Lower lobe of right lung (tissue), 2 donors: ENCODE data around the gene REG3A. TPM values are rescaled to one million over a fixed set of nuclear protein-coding genes. Genes with fewer than 3 reads are reported as not detected.

Experiments
- ATAC-seq, 2 donors: fragments of 200-7000 bp; cut with Tn5 transposase; one replicate each; pipeline ENCODE4 v1.9.1; 2020 to 2022; ENCODE audit warnings: mild to moderate bottlenecking in 2 of 2, moderate library complexity in 2 of 2
- DNase-seq: peaks from one replicate; pipeline ENCODE4 v3.0.0-alpha.2; 2020
- H3K27ac ChIP-seq: fragments of 200-600 bp; one replicate; pipeline ENCODE4 v1.8.0; 2022
- H3K27me3 ChIP-seq: fragments of 200-600 bp; one replicate; pipeline ENCODE4 v1.8.0; 2022; ENCODE audit warnings: low read depth
- H3K36me3 ChIP-seq: fragments of 200-600 bp; one replicate; pipeline ENCODE4 v1.8.0; 2022; ENCODE audit warnings: mild to moderate bottlenecking
- H3K4me1 ChIP-seq: fragments of 200-600 bp; one replicate; pipeline ENCODE4 v1.8.0; 2022
- H3K4me3 ChIP-seq: fragments of 200-600 bp; one replicate; pipeline ENCODE4 v1.8.0; 2022; ENCODE audit warnings: mild to moderate bottlenecking
- H3K9me3 ChIP-seq: fragments of 200-600 bp; one replicate; pipeline ENCODE4 v1.8.0; 2022
- intact Hi-C: fragments of 100-400 bp; cut with DNase I; formaldehyde crosslinking; loops from one replicate; pipeline ENCODE4 v1.11.0; 2022
- total RNA-seq: library from RNA; stranded (reverse); fragmentation: NEBNext Ultra II Directional; extraction: Animal tissue kit (Norgen Biotek cat#: 25700); gene quantifications from one replicate; pipeline ENCODE4 v1.2.1, GENCODE V29; 2021
- TF ChIP-seq, protein P1 (sequence below): fragments of 200-600 bp; IDR thresholded peaks from one replicate; pipeline ENCODE4 v1.8.0; 2022; ENCODE audit warnings: antibody characterized with exemption, mild to moderate bottlenecking
- donor health status: DM: no; HTN: yes; CAD: no; lungs with severe emphysema.

REG3A gene
- total RNA-seq, 1 donor from 2014 or later = not detected

- ATAC-seq (no peak), DNase-seq (no peak)
- Histone ChIP-seq H3K9me3 (no peaks in the 10 kb centered on the region), H3K4me3 (no peak overlapping the region), H3K27me3 (no peaks in the 10 kb centered on the region), H3K4me1 (no peaks in the 10 kb centered on the region), H3K36me3 (no peaks in the 10 kb centered on the region), H3K27ac (no peak overlapping the region)
- intact Hi-C loops = no loop called here
- TF ChIP-seq, protein P1, sequence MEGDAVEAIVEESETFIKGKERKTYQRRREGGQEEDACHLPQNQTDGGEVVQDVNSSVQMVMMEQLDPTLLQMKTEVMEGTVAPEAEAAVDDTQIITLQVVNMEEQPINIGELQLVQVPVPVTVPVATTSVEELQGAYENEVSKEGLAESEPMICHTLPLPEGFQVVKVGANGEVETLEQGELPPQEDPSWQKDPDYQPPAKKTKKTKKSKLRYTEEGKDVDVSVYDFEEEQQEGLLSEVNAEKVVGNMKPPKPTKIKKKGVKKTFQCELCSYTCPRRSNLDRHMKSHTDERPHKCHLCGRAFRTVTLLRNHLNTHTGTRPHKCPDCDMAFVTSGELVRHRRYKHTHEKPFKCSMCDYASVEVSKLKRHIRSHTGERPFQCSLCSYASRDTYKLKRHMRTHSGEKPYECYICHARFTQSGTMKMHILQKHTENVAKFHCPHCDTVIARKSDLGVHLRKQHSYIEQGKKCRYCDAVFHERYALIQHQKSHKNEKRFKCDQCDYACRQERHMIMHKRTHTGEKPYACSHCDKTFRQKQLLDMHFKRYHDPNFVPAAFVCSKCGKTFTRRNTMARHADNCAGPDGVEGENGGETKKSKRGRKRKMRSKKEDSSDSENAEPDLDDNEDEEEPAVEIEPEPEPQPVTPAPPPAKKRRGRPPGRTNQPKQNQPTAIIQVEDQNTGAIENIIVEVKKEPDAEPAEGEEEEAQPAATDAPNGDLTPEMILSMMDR = no peak
These were observed 34.4 kb downstream of the REG3A start for GRCh38 chr2:79124907-79125720.

- Histone ChIP-seq H3K36me3 (no peaks in the 10 kb centered on the region), H3K27me3 (no peaks in the 10 kb centered on the region), H3K27ac (no peak overlapping the region), H3K4me3 (no peak overlapping the region), H3K4me1 (no peaks in the 10 kb centered on the region), H3K9me3 (no peaks in the 10 kb centered on the region)
- DNase-seq (no peak), ATAC-seq (no peak)
- TF ChIP-seq, protein P1 = no peak
- intact Hi-C loops = no loop called here
These were observed 36.9 kb downstream of the REG3A start for GRCh38 chr2:79122676-79123075.

DNA sequence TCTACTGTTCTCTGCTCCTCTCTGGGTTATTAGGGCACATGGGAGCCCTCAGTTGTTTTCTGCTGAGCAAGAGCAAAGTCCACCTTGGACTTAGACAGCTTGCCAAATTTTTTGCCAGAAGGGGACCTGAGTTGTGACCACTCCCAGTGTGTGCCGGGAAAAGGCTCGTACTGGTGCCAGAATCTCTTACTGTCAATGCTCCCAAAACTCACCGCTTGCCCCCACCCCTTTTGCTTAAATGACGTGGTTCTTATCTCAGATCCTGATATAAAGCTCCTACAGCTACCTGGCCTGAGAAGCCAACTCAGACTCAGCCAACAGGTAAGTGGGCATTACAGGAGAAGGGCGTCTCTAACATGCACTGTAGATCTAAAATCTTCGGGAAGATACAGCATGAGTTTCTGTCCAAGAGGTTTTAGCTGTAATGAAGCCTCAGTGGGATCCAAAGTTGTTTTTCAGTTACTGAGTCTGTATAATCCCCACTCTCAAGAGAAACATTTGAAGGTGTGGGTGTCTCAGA is 39.3 kb downstream of the REG3A start, which contains the start of gene REG1A:
TSS of gene REG1A (plus strand) at position 295 of the 520 bp plus-strand sequence. CDS start 374 bp downstream, outside the sequence.
- no peaks in the 10 kb centered on the region for H3K27me3 ChIP-seq
- intact Hi-C loops = no loop called here
- DNase-seq (no peak), ATAC-seq (no peak)
- H3K9me3 ChIP-seq = no peaks in the 10 kb centered on the region
- H3K27ac ChIP-seq = no peak within 1 kb of the TSS
- H3K36me3 ChIP-seq = no peaks in the 10 kb centered on the region
- no peak within 1 kb of the TSS for H3K4me3 ChIP-seq
- TF ChIP-seq, protein P1 = no peak
- no peaks in the 10 kb centered on the region for H3K4me1 ChIP-seq

GRCh38 chr2:79116997-79117928 is 42.3 kb downstream of the REG3A start:
- Histone ChIP-seq H3K4me3 (no peak overlapping the region), H3K9me3 (no peaks in the 10 kb centered on the region), H3K27me3 (no peaks in the 10 kb centered on the region), H3K4me1 (no peaks in the 10 kb centered on the region), H3K36me3 (no peaks in the 10 kb centered on the region), H3K27ac (no peak overlapping the region)
- intact Hi-C loops = no loop called here
- ATAC-seq (no peak), DNase-seq (no peak)
- TF ChIP-seq, protein P1 = no peak

- TF ChIP-seq, protein P1 = no peak
- no peak for ATAC-seq
- H3K9me3 ChIP-seq = no peaks in the 10 kb centered on the region
- H3K4me1 ChIP-seq = no peaks in the 10 kb centered on the region
- no peak overlapping the region for H3K4me3 ChIP-seq
- DNase-seq = no peak
- H3K36me3 ChIP-seq = no peaks in the 10 kb centered on the region
- intact Hi-C loops = no loop called here
- H3K27me3 ChIP-seq = no peaks in the 10 kb centered on the region
- no peak overlapping the region for H3K27ac ChIP-seq
These were observed 44.6 kb downstream of the REG3A start for GRCh38 chr2:79114797-79115494.
